Gastroesophageal sphincter (tissue), 4 donors: ENCODE results near the gene CASP10. TPM values are rescaled to one million over a fixed set of nuclear protein-coding genes. Genes with fewer than 3 reads are reported as not detected.
A peak's percentile ranks its signal among the peaks of the same experiment; 100 is the strongest.

Experiments
- ATAC-seq: fragments of 150-250 bp; one replicate; pipeline ENCODE4 v1.9.1; 2016; ENCODE audit warnings: mild to moderate bottlenecking, moderate library complexity
- H3K27ac ChIP-seq, 4 donors: fragments of 200-600 bp; sonication (generic) in 3 of 4; 1 replicate in 3 of 4; 2 replicates in 1 of 4; pipeline ENCODE4 v1.5.1; 2016 to 2019
- H3K27me3 ChIP-seq: fragments of 200-600 bp; sonication (generic); one replicate; pipeline ENCODE4 v1.5.1; 2019
- H3K36me3 ChIP-seq, 2 donors: fragments of 200-600 bp; sonication (generic); one replicate each; pipeline ENCODE4 v1.5.1; 2019; ENCODE audit warnings: control low read depth in 1 of 2
- H3K4me1 ChIP-seq, 3 donors: fragments of 200-600 bp; sonication (generic); 1 replicate in 2 of 3; 2 replicates in 1 of 3; pipeline ENCODE4 v1.5.1; 2016 to 2019; ENCODE audit warnings: control low read depth in 2 of 3
- H3K4me3 ChIP-seq, 2 donors: fragments of 200-600 bp; sonication (generic); one replicate each; pipeline ENCODE4 v1.5.1; 2019; ENCODE audit warnings: mild to moderate bottlenecking in 1 of 2, moderate library complexity in 1 of 2
- H3K9me3 ChIP-seq, 3 donors: fragments of 200-600 bp; sonication (generic); one replicate each; pipeline ENCODE4 v1.5.1; 2017 to 2019; ENCODE audit warnings: control low read depth in 2 of 3
- CTCF ChIP-seq, 4 experiments: fragments of 200-600 bp in 2 of 4; fragments of 450-650 bp in 2 of 4; sonication (generic) in 1 of 4; IDR thresholded peaks; one replicate each; pipeline ENCODE4 v1.5.1; 2017 to 2019; ENCODE audit warnings: antibody characterized with exemption in 4 of 4, mild to moderate bottlenecking in 2 of 4, moderate library complexity in 2 of 4
- EP300 ChIP-seq: sonication (generic); formaldehyde crosslinking; IDR thresholded peaks from one replicate; pipeline ENCODE4 v1.6.1; 2017; ENCODE audit warnings: antibody characterized with exemption, mild to moderate bottlenecking
- POLR2A ChIP-seq, 2 donors: fragments of 450-650 bp; IDR thresholded peaks; one replicate each; pipeline ENCODE4 v1.6.1; 2017; ENCODE audit warnings: antibody characterized with exemption in 2 of 2, mild to moderate bottlenecking in 2 of 2, moderate library complexity in 1 of 2
- POLR2AphosphoS5 ChIP-seq: sonication (generic); formaldehyde crosslinking; IDR thresholded peaks from one replicate; pipeline ENCODE4 v1.6.1; 2017; ENCODE audit warnings: antibody characterized with exemption
- WGBS, 2 donors: methylation state at CpG; one replicate each; pipeline ENCODE4 v1.1.5; 2018; ENCODE audit warnings: low coverage in 1 of 2; 5-methylcytosine and 5-hydroxymethylcytosine counted together
- total RNA-seq, 4 donors: library from RNA; depleted of rRNA; stranded (reverse); fragments of >200 nt; gene quantifications; one replicate each; pipeline ENCODE4 v1.1.0, GENCODE V29; 2016

The CASP10 gene
- total RNA-seq, 4 donors from 2014 or later, result 2.6 to 7.5 (median 6.3) TPM

DNA sequence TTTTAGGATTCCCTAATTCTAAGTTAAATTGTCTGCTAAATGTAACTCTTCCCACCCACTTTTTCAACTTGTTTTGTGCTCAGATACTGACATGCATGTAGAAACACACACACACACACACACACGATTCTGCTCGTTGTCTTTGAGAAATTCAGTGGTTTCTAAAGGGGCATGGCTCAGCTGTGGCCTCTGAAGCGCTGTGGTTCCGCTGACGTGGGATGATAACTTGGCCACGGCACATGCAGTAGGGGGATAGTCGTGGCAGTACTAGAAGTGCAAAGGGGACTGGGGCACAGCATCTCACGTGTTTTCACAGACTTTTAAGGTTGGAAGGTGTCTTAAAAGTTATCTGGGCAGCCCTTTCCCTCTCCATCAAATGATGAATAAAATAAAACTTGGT lies 18.4 kb downstream of the CASP10 start:
- Histone ChIP-seq H3K27ac (no peak overlapping the region), H3K36me3 (no peaks in the 10 kb centered on the region), H3K9me3 (no peaks in the 10 kb centered on the region), H3K4me1 (peaks cover 0 to 14% (median 0%) of the 10 kb centered on the region in 3 donors), H3K27me3 (no peaks in the 10 kb centered on the region), H3K4me3 (no peak overlapping the region)
- WGBS, 2 donors, result 86 to 89% methylated on average over 5 to 7 of the region's 8 CpGs
- TF ChIP-seq CTCF (IDR thresholded peaks at IDR 0.05), result no peak
- no peak for TF ChIP-seq POLR2AphosphoS5
- TF ChIP-seq POLR2A (IDR thresholded peaks at IDR 0.05), result no peak
- no peak for TF ChIP-seq EP300
- ATAC-seq, result no peak

GRCh38 chr2:201203916-201204654 lies 21.1 kb downstream of the CASP10 start:
- no peaks in the 10 kb centered on the region for H3K9me3 ChIP-seq
- peak overlapping the region in 2 of 4 donors; percentile 3 to 32 for H3K27ac ChIP-seq
- no peak overlapping the region for H3K4me3 ChIP-seq
- peak; percentile 73 for ATAC-seq
- peaks cover 0 to 14% (median 0%) of the 10 kb centered on the region in 3 donors for H3K4me1 ChIP-seq
- TF ChIP-seq POLR2A (IDR thresholded peaks at IDR 0.05), result no peak
- peak; percentile 19 for TF ChIP-seq POLR2AphosphoS5
- 41 to 60% methylated on average over 1 to 5 of the region's 6 CpGs for WGBS, 2 donors
- no peaks in the 10 kb centered on the region for H3K27me3 ChIP-seq
- H3K36me3 ChIP-seq, result no peaks in the 10 kb centered on the region

DNA sequence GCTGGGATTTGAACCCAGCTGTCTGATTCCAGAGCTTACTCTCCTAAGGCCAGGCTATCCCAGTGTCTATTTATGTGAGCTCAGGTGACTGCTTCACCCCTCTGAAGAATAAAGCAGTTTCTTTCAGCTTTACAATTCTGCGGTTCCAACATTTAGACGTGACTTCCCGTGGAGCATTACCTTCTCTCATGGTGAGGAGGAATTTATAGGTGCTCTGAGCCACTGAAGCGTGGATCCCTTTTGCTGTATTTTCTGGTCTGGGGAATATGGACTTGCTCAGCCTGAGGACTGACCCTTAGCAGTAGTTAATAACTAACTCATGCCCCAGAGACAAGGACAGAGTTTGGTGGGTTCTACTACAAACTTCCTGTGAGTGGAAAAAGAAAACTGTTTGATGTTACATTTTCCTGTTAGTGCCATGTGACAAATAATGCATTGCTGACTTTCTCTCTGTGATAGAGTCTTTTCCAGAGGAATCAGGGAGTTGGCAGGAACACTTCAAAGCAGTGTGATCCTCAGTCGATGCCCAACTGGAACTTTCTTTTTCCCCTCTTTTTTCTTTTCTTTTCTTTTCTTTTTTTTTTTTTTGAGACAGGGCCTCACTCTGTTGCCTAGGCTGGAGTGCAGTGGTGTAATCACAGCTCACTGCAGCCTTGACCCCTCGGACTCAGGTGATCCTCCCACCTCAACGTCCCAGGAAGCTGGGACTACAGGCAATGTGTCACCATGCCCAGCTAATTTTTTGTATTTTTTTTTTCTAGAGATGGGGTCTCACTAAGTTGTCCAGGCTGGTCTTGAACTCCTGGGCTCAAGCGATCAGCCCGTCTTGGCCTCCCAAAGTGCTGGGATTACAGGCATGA lies 21.9 kb downstream of the CASP10 start:
- 78 to 82% methylated on average over 2 to 9 of the region's 9 CpGs for WGBS, 2 donors
- Histone ChIP-seq H3K4me3 (no peak overlapping the region), H3K27me3 (no peaks in the 10 kb centered on the region), H3K9me3 (no peaks in the 10 kb centered on the region), H3K27ac (peak overlapping the region in 2 of 4 donors; percentile 3 to 32), H3K4me1 (peaks cover 0 to 14% (median 0%) of the 10 kb centered on the region in 3 donors), H3K36me3 (no peaks in the 10 kb centered on the region)
- ATAC-seq, result no peak
- TF ChIP-seq EP300 (no peak), CTCF (IDR thresholded peaks at IDR 0.05) (no peak), POLR2A (IDR thresholded peaks at IDR 0.05) (no peak), POLR2AphosphoS5 (no peak)

DNA sequence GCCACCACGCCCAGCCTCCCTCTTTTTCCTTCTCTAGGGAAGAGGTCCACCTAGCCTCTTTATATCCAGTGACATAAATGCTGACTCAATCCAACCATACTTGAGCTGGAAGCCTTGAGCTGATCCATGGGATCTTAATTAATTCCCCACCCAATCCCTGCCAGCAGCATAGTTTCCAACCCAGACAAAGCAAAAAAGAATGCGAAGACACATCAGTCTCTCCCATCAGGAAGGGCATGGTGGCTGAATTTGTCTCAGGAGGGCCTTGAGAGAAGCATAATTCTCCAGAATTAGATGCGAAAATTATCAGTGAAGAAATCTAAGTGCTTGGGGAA lies 22.5 kb downstream of the CASP10 start:
- no peaks in the 10 kb centered on the region for H3K27me3 ChIP-seq
- H3K4me3 ChIP-seq, result no peak overlapping the region
- H3K27ac ChIP-seq, result no peak overlapping the region
- no peak for TF ChIP-seq POLR2A (IDR thresholded peaks at IDR 0.05)
- no peak for TF ChIP-seq CTCF (IDR thresholded peaks at IDR 0.05)
- TF ChIP-seq EP300, result no peak
- no peak for TF ChIP-seq POLR2AphosphoS5
- H3K9me3 ChIP-seq, result no peaks in the 10 kb centered on the region
- H3K36me3 ChIP-seq, result no peaks in the 10 kb centered on the region
- H3K4me1 ChIP-seq, result peaks cover 0 to 14% (median 0%) of the 10 kb centered on the region in 3 donors
- ATAC-seq, result no peak
- WGBS, 2 donors, result 67 to 76% methylated on average over 1 to 3 of the region's 3 CpGs

DNA sequence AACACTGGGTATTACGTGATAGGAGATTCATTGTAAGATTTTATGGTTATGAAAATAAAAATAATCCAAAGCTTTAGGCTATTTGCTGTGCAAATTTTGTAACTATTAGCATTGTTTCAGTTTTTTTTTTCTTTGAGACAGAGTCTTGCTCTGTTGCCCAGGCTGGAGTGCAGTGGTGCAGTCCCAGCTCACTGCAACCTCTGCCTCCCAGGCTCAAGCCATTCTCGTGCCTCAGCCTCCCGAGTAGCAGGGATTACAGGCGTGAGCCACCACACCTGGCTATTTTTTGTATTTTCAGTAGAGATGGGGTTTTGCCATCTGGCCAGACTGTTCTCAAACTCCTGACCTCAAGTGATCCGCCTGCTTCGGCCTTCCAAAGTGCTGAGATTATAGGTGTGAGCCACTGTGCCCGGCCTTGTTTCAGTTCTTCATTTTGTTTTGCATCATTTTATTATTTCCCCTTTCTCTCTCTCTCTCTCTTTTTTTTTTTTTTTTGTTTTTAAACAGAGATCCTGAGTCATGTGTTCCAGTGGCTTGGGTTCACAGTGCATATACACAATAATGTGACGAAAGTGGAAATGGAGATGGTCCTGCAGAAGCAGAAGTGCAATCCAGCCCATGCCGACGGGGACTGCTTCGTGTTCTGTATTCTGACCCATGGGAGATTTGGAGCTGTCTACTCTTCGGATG lies 25.8 kb downstream of the CASP10 start:
- Histone ChIP-seq H3K36me3 (no peaks in the 10 kb centered on the region), H3K4me1 (peaks cover 0 to 11% (median 0%) of the 10 kb centered on the region in 3 donors), H3K9me3 (no peaks in the 10 kb centered on the region), H3K27me3 (no peaks in the 10 kb centered on the region), H3K27ac (peak overlapping the region in 1 of 4 donors; percentile 23), H3K4me3 (no peak overlapping the region)
- peak; percentile 70 for ATAC-seq
- WGBS, 2 donors, result 88 to 94% methylated on average over 6 to 7 of the region's 12 CpGs
- TF ChIP-seq POLR2AphosphoS5 (no peak), EP300 (no peak), CTCF (IDR thresholded peaks at IDR 0.05) (no peak), POLR2A (IDR thresholded peaks at IDR 0.05) (no peak)
